Measurements from ENCODE around the gene PPIL1. TPM values are rescaled to one million over a fixed set of nuclear protein-coding genes. Genes with fewer than 3 reads are reported as not detected.

PPIL1 gene
- 10 to 100 TPM in 2 of 3 donors, 1 to 10 TPM in 1; 4.5 to 24.7 (median 19.7) TPM for total RNA-seq

GRCh38 chr6:36874443-36875249 lies at the start of gene PPIL1:
Gene PPIL1 (minus strand): TSS chr6:36874803. CDS start chr6:36874772, 31 bp downstream.
- TF ChIP-seq POLR2A (IDR thresholded peaks at IDR 0.05) (no peak), POLR2AphosphoS5 (IDR thresholded peaks at IDR 0.05) (peak; percentile 70 to 87 (median 85)), CTCF (IDR thresholded peaks at IDR 0.05) (peak in 1 of 3 donors; percentile 10)
- H3K4me1 ChIP-seq = no peaks in the 10 kb centered on the region
- no peaks in the 10 kb centered on the region for H3K36me3 ChIP-seq
- no peaks in the 10 kb centered on the region for H3K27me3 ChIP-seq
- DNase-seq (ENCODE audit: low spot score in 2 of 2) = peak; percentile 70 to 76
- peak within 1 kb of the TSS; percentile 81 to 89 for H3K27ac ChIP-seq
- no peaks in the 10 kb centered on the region for H3K9me3 ChIP-seq
- intact Hi-C loops (cut with DNase I; ENCODE audit: low total_unique reads) = no loop called here
- H3K4me3 ChIP-seq = peak within 1 kb of the TSS; percentile 71 to 89 (median 83)

- H3K27me3 ChIP-seq = no peaks in the 10 kb centered on the region
- no peaks in the 10 kb centered on the region for H3K9me3 ChIP-seq
- peak overlapping the region in 1 of 2 donors; percentile 46 for H3K27ac ChIP-seq
- DNase-seq (ENCODE audit: low spot score in 2 of 2) = no peak
- H3K4me1 ChIP-seq = no peaks in the 10 kb centered on the region
- no peaks in the 10 kb centered on the region for H3K36me3 ChIP-seq
- no peak overlapping the region for H3K4me3 ChIP-seq
- no peak for TF ChIP-seq CTCF (IDR thresholded peaks at IDR 0.05)
- TF ChIP-seq POLR2AphosphoS5 (IDR thresholded peaks at IDR 0.05) = no peak
- intact Hi-C loops (cut with DNase I; ENCODE audit: low total_unique reads) = no loop called here
Observed at GRCh38 chr6:36924131-36924530, 49.5 kb upstream of the PPIL1 start.

GRCh38 chr6:36920546-36920945 lies 45.9 kb upstream of the PPIL1 start:
- no peaks in the 10 kb centered on the region for H3K36me3 ChIP-seq
- H3K27me3 ChIP-seq = no peaks in the 10 kb centered on the region
- no peaks in the 10 kb centered on the region for H3K4me1 ChIP-seq
- no peak for TF ChIP-seq POLR2A (IDR thresholded peaks at IDR 0.05)
- TF ChIP-seq CTCF (IDR thresholded peaks at IDR 0.05) = no peak
- TF ChIP-seq POLR2AphosphoS5 (IDR thresholded peaks at IDR 0.05) = no peak
- intact Hi-C loops (cut with DNase I; ENCODE audit: low total_unique reads) = no loop called here
- H3K4me3 ChIP-seq = no peak overlapping the region
- H3K27ac ChIP-seq = peak overlapping the region; percentile 56 to 73
- no peaks in the 10 kb centered on the region for H3K9me3 ChIP-seq
- no peak for DNase-seq (ENCODE audit: low spot score in 2 of 2)

- TF ChIP-seq POLR2A (IDR thresholded peaks at IDR 0.05) = no peak
- no peak for TF ChIP-seq CTCF (IDR thresholded peaks at IDR 0.05)
- no peak for TF ChIP-seq POLR2AphosphoS5 (IDR thresholded peaks at IDR 0.05)
- H3K4me1 ChIP-seq = no peaks in the 10 kb centered on the region
- no peak overlapping the region for H3K4me3 ChIP-seq
- intact Hi-C loops (cut with DNase I; ENCODE audit: low total_unique reads) = no loop called here
- H3K36me3 ChIP-seq = no peaks in the 10 kb centered on the region
- no peaks in the 10 kb centered on the region for H3K9me3 ChIP-seq
- no peaks in the 10 kb centered on the region for H3K27me3 ChIP-seq
- H3K27ac ChIP-seq = peak overlapping the region; percentile 40 to 73
- DNase-seq (ENCODE audit: low spot score in 2 of 2) = no peak
Observed at GRCh38 chr6:36920049-36920448, 45.4 kb upstream of the PPIL1 start.

GRCh38 chr6:36917541-36918193 lies 43.1 kb upstream of the PPIL1 start:
- peak in 1 of 3 donors; percentile 59 for TF ChIP-seq POLR2AphosphoS5 (IDR thresholded peaks at IDR 0.05)
- TF ChIP-seq POLR2A (IDR thresholded peaks at IDR 0.05) = no peak
- Histone ChIP-seq H3K9me3 (no peaks in the 10 kb centered on the region), H3K4me1 (peaks cover 0 to 6% of the 10 kb centered on the region in 2 donors), H3K36me3 (no peaks in the 10 kb centered on the region), H3K27me3 (no peaks in the 10 kb centered on the region), H3K27ac (peak overlapping the region; percentile 86 to 92), H3K4me3 (no peak overlapping the region)
- intact Hi-C loops (cut with DNase I; ENCODE audit: low total_unique reads) = no loop called here
- DNase-seq (ENCODE audit: low spot score in 2 of 2) = no peak
